ENCODE data around the gene DNAAF3.
"Not testable (repeated sequence)": the region's sequence is repeated elsewhere in the genome, so short reads cannot be mapped to it uniquely, and the experiment has no call there.

Gene DNAAF3

DNA sequence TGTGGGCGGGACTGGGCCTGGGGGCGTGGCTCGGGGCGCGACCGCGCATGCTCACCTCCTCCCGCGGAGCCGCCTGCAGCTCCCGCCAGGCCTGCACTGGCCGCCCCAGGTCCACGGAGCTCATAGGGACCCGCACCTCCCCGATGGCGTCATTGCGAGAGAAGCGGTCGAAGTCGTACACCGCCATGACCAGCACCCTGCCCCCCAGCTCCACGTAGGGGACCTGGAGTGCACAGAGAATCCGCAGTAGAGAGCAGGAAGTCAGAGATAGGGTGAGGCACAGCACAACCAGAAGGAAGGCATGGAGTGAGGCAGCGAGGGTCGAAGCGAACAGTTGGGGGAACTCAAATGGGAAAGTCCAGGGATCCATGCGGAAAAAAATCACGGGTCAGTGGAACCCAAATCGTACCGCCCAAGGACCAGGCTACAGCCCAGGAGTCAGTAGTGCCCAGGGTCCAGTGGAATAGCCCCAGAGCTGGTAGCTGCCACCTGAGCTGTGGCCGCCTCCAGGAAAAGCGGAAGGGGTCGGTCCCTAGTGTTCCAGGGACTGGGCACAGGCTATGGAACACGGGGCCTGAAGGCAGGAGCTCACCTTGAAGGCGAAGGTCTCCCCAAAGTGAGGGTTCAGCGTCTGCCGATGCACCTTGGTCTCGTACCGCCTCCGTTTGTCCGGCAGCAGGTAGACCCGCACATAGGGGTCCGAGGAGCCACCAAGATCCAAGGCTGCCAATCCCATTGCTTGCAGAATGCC lies 8.9 kb upstream of the DNAAF3 start:
- no peak for DNase-seq

DNA sequence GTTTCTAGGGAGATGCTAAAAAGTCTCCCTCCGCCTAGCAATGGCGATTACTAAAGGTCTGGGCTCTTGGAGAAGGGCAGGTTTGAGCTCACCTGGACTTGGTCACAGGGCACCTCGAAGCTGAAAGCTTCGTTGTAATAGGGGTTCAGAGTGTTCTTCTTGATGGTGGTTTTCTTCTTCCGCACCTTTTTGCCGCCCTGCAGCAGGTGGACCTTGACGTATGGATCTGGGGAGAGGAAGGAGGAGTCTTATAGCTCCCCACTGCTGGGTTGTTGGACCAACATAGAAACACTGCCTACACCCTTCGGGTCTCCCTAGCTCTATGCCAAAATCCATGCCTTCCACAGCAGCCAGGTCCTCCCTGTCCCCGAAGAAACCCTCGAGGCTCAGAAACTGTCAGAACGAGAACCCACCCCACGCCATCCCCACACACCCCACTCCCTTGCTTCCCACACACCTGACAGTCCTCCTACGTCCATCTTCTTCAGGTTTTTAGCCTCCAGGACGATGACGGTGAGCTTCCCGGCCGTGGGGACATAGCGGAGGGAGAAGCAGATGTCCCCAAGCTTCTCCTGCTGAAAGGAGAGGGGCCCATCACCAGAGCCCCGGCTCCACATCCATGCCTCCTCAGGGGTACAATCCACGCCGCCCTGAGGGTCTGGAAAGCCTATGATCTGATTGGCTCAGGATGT lies 8.2 kb upstream of the DNAAF3 start:
- DNase-seq: no peak

DNA sequence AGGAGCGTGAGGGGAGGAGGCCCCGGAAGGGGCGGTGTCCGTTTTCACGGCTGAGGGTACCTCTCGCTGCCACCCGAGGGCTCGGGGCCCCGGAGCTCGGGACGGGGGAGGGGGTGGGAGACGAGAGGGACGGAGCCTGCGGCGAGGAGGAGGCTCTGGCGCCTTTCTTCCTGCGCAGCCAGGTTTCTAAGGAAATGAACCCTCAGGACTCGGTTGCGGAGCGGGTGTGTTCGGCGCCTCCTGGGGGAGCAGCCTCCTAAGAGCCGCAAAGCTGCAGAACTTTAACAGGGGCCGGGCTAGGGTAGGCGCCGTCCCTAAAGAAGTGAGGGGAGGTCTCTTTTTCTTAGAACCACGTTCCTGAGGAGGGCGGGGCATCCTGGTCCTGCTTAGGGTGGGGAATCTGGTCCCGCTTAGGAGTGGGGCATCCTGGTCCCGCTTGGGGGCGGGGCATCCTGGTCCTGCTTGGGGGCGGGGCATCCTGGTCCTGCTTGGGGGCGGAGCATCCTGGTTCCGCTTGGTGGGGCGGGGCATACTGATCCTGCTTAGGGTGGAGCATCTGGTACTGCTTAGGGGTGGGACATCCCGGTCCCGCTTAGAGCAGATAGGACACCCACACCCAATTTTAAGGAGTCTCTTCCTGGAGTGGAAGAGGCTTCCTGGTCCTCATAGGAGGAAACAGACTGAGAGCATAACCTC lies 7.4 kb upstream of the DNAAF3 start:
- DNase-seq: peak; percentile 59

GRCh38 chr19:55173186-55173713 lies 6.8 kb upstream of the DNAAF3 start:
- DNase-seq: no peak

DNA sequence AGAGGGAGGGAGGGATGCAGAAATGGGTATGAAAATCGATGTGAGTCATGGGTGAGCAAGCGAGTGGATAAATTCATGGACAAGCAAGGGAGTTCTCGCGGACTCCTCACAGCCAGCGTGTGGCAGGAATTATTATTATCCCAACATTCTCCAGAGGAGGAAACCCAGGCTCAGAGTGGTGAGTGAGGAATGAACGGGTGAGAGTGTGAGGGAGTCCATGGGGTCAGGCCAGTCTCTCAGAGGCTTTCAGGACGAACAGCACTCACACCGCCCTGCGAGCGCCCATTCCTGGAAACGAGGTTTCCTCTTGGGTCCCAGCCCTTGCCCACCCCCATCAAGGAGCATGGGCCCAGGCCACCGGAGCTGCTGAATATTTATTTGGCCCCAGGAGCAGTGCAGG lies 6.3 kb upstream of the DNAAF3 start:
- DNase-seq: no peak

- DNase-seq: not testable (repeated sequence)
Measured at GRCh38 chr19:55172318-55172717, 5.9 kb upstream of the DNAAF3 start.

DNA sequence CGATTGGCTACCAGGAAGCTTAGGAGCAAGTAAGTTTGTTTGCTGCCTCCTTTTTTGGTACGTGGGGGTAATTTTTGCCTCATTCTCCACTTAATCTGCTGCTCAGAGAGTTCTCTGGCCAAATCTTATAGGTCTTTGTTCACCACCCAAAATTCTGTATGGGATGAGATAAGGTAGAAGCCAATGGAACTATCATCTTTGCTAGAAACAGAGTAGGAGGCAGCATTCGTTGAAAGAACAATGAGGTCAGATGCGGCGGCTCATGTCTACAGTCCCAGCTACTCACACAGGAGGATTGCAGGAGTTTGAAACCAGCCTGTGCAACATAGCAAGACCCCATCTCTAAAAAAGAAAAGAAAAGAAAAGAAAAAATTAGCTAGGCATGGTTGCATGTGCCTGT lies 5.0 kb upstream of the DNAAF3 start:
- no peak for DNase-seq

- DNase-seq: no peak
Measured at GRCh38 chr19:55169136-55169535, 2.7 kb upstream of the DNAAF3 start.

- DNase-seq: peak; percentile 91
Measured at GRCh38 chr19:55165952-55166529, 372 bp downstream of the DNAAF3 start.

DNA sequence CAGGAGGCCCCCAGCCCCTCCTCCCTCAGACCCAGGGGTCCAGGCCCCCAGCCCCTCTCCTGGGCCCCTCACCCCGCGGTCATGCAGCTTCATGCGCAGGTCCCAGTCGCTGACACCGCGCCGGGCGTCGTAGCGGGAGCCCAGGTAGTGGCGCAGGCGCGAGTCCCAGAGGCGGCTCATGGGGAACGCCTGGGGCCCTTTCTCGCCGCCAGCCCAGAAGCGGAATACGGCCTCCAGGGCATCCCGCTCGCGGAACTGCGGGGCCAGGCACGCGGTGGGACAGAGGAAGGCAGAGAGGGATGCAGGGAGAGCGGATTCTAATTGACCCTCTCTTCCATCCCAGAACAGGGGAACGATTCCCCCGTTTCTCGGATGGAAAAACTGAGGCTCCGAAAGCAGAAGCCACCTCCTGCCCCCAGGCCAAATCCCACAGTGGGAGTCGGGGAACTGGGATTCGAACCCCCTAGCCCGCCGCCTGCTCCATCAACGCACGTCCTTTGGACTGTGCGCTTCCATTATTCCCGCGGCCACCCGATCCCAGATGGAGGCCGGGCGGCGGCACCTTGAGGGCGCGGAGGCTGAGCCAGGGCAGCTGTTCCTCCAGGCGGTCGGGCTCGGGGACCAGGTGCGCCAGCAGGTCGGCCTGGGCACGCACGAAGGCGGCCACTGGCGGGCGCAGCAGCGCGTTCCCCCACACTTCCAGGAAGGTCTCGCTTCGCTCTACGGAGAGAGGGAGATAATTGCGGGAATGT lies 4.7 kb downstream of the DNAAF3 start:
- no peak for DNase-seq

- no peak for DNase-seq
Measured at GRCh38 chr19:55160986-55161365, 5.4 kb downstream of the DNAAF3 start.

- DNase-seq: peak; percentile 91
Measured at GRCh38 chr19:55160128-55160985, 6.1 kb downstream of the DNAAF3 start.

DNA sequence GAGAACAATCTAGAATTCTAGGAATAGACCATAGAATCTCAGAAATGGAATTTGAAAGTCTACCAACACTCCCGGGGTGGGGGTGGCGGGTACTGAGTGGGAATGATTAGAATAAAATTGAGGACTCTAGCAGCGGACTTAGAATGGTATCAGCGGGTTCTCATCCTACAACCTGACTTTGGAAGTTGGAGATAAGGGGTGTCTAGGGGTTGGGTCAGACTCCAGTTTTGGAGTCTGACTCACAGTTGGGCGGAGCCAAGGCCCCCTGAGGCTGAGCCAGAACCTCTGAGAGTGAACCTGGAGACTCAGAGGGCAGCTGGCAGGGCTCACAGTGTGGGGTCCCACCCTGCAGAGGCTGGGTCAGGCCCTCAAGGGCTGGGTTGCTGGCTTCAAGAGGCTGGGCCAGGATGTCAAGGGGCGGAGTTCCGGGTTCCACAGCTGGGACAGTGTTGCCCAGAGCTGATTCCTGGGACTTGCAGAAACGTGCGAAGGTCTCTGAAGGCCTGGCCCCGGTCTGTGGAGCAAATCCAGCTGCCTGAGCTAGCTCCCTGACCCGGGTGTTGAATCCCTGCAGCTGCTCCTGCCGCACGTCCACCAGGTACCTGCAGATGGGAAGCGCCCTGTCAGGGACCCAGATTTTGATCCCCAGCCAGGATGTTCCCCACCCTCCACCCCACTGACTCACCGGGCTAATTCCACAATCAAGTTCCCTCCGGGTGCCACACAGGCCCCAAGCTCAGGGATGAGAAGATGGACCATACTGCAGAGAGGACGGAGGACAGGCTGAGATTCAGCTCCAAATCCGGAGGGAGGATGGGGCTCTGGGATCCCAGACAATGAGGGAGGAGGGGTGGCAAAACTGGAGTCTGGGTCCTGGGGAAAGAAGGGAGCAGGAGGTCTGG lies 7.3 kb downstream of the DNAAF3 start:
- no peak for DNase-seq

DNA sequence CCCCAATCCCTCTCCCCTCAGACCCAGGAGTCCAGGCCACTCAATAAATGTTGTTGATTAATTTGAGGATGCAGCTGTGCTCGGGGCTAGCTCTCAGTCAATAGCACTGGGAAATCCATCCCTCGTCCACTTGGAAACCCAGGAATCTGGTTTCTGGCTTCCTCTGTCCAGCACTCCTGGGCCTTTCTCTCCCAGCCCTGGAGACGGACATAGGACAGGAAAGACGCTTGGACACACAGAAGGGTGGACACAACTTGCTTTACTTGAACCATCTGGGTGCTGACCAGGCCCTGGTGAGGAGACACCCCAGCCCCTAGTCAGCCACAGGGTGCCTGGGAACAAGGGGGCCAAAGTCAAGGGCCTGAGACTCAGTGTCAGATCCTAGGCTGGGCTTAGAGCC lies 8.0 kb downstream of the DNAAF3 start:
- no peak for DNase-seq

DNA sequence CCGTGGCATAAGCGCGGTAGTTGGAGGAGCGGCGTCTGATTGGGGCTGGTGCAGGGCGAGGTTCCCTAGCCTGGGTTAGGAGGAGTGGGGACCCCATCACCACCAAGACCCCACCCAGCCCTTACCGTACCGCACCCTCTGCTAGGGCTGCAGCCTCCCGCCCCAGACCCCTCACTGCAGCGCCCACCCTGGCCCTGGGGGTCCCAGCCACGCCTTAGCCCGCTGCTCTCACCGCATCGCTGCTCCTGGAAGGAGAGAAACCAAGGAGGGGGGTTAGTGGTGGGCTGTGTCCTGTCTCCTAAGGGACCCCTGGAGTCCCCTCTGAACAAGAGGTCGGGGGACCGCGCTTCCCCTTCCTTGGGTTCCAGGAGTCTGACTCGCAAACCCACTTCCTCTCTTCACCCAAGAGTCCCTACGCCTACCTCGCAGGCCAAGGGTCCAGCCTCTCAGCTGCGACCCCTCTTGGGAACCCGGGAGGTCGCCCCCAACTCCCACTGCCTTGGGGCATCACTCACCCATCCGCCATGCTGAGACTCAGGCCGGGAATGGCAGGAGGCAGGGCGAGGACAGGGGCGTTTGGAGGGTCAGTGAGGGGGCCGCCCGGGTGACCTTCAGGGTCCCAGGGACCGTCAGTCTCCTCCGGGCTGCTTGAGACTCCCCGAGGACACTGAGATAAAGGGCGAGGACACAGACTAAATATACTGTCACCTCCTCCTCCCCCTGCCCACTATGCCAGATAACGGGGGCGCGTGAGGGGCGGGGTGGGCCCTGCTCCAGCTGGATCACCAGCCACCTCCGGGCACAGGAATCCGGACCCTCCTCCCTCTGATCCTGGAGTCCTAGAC lies 9.1 kb downstream of the DNAAF3 start, which contains the start of gene TNNI3:
Gene TNNI3 (minus strand): TSS at position 669 of the 845 bp plus-strand sequence. CDS start 143 bp downstream, at position 526.
- no peak for DNase-seq

DNA sequence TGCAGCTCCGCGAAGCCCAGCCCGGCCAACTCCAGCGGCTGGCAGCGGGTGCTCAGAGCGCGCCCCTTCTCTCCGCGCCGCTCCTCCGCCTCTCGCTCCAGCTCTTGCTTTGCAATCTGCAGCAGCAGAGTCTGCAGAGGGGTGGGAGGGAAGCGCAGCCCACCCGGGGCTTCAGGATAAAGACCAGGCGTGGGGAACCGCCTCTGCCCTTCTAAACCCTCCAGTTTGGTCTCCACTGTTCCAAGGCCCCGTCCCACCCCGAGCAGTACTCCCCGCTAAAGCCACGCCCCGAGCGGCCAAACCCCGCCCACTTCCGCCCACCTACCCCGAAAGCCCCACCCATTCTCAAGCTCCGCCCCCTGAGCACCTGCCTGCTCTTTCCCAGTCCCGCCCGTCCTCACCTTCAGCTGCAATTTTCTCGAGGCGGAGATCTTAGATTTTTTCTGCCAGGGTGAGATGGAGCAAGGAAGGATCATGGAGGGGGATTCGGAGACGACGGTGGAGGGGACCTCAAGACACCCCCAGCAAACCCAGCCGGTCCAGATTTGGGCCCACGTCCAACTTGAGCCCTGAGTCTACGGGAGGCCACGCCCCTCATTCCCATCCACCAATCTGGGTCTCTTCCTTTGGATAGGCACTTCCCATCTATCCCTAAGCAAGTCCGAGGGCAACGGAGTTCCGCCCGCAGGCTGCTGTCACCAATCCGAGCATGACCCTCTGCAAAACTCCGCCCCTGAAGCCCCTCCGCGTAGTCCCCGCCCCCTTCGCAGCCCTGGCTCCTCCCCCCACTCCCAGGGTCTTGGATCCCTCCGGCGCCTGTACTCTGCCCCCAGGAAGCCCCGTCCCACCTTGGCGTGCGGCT lies 10.0 kb downstream of the DNAAF3 start:
- peak; percentile 80 for DNase-seq

DNA sequence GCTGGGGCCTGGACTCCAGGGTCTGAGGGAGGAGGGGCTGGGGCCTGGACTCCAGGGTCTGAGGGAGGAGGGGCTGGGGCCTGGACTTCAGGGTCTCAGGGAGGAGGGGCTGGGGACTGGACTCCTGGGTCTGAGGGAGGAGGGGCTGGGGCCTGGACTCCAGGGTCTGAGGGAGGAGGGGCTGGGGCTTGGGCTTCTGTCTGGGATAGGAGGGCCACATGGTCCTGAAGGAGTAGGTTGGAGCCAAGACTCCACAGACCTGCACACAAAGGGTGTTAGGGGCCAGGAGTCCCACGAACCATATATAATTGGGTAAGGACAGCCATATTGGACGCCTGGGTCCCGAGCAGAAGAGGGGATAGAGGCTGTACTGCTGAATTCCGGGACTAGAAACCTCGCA lies 10.6 kb downstream of the DNAAF3 start:
- not testable (repeated sequence) for DNase-seq

DNA sequence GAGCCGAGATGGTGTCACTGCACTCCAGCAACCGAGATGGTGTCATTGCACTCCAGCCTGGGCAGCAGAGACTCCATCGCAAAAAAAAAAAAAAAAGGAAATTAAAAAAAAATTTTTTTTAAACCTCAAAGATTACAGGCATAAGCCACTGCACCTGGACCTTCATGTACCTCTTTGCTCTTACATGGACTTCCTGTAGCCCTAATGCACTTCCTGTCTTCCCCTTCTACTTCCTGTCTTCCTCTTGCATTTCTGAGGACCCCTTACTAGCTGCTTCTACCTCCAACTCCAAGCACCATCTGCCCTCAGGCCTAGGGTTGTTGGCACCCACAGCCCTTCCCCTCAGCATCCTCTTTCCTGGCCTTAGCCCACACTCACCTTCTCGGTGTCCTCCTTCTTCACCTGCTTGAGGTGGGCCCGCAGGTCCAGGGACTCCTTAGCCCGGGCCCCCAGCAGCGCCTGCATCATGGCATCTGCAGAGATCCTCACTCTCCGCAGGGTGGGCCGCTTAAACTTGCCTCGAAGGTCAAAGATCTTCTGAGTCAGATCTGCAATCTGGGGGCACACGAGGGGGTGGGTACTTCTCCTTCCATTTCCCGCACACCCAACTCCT lies 12.7 kb downstream of the DNAAF3 start:
- DNase-seq: no peak
